Measurements from ENCODE around the gene SLC25A28.

Gene SLC25A28

GRCh38 chr10:99564361-99564760 is 55.9 kb downstream of the SLC25A28 start:
- H3K9ac ChIP-seq (ENCODE audit: insufficient read length, low read depth): no peak overlapping the region
- H3K9me3 ChIP-seq (ENCODE audit: insufficient read depth, low read length): no peaks in the 10 kb centered on the region
- DNase-seq (ENCODE audit: low read depth, low spot score): no peak
- no peaks in the 10 kb centered on the region for H3K27me3 ChIP-seq (ENCODE audit: insufficient read depth, insufficient read length)
- H3K4me3 ChIP-seq (ENCODE audit: insufficient read length, low read depth): no peak overlapping the region
- no peaks in the 10 kb centered on the region for H3K4me1 ChIP-seq (ENCODE audit: insufficient read depth, insufficient read length)
- H3K36me3 ChIP-seq (ENCODE audit: insufficient read depth, insufficient read length, low read length): no peaks in the 10 kb centered on the region
- TF ChIP-seq ZNF274 (IDR thresholded peaks at IDR 0.05; ENCODE audit: low read depth, low read length): no peak
- TF ChIP-seq YY1 (IDR thresholded peaks at IDR 0.05; ENCODE audit: insufficient read depth, insufficient read length): no peak
- no peak for TF ChIP-seq SUZ12 (IDR thresholded peaks at IDR 0.05; ENCODE audit: extremely low read depth, insufficient read depth, insufficient read length)

DNA sequence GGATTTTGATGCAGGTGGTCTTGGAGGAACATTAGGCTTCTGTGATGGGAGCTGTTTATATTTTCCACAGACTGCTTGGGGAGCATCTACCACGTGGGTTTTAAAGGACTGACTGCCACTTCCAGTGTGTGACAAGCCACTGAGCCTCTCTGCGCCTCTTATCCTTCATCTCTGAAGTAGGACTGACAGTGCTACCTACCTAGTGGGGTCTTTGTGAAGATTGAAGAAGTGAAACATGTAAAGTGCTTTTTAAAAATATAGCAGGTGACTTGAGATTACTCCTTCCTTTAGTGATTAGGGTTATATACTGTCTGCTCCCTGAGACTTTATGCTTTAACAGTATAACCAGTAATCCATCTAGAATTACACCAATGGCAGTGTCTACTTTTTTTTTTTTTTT is 57.6 kb downstream of the SLC25A28 start:
- no peaks in the 10 kb centered on the region for H3K4me1 ChIP-seq (ENCODE audit: insufficient read depth, insufficient read length)
- H3K4me3 ChIP-seq (ENCODE audit: insufficient read length, low read depth): no peak overlapping the region
- no peaks in the 10 kb centered on the region for H3K36me3 ChIP-seq (ENCODE audit: insufficient read depth, insufficient read length, low read length)
- TF ChIP-seq SUZ12 (IDR thresholded peaks at IDR 0.05; ENCODE audit: extremely low read depth, insufficient read depth, insufficient read length) (no peak), ZNF274 (IDR thresholded peaks at IDR 0.05; ENCODE audit: low read depth, low read length) (no peak), YY1 (IDR thresholded peaks at IDR 0.05; ENCODE audit: insufficient read depth, insufficient read length) (no peak)
- no peaks in the 10 kb centered on the region for H3K27me3 ChIP-seq (ENCODE audit: insufficient read depth, insufficient read length)
- no peaks in the 10 kb centered on the region for H3K9me3 ChIP-seq (ENCODE audit: insufficient read depth, low read length)
- DNase-seq (ENCODE audit: low read depth, low spot score): no peak
- no peak overlapping the region for H3K9ac ChIP-seq (ENCODE audit: insufficient read length, low read depth)

All from NT2/D1 (cell line).